ENCODE measurements around the gene SEMA5B. TPM values are rescaled to one million over a fixed set of nuclear protein-coding genes. Genes with fewer than 3 reads are reported as not detected.

SEMA5B gene
- total RNA-seq, 1 experiment from 2014 or later: 22.4 TPM

DNA sequence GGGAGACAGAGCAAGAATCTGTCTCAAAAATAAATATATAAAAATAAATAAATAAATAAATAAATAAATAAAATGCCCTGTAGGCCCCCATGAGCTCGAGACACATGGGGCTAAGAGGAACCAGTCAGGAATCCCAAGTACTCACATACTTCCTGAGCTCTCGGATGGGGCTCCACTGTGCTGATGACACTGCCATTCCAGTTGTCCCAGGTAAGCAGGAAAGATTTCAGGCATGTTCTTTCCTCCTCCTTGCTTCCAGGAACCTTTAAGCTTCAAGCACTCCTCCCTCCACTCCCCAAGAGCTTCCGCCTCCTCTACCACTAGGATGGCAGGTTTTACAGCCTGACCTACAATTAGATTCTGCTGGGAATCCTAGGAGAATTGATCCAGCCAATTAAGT lies 119.3 kb downstream of the SEMA5B start:
- Histone ChIP-seq H3K36me3 (replicated peaks; ENCODE audit: control insufficient read depth, insufficient read depth, low read length) (no peaks in the 10 kb centered on the region), H3K27me3 (ENCODE audit: control insufficient read depth, insufficient read depth, low read length) (no peaks in the 10 kb centered on the region)

GRCh38 chr3:122907471-122907870 lies 120.1 kb downstream of the SEMA5B start:
- no peak overlapping the region for H3K4me3 ChIP-seq (ENCODE audit: insufficient read depth, low read depth, low read length)
- peak; percentile 14 for DNase-seq
- H3K36me3 ChIP-seq (replicated peaks; ENCODE audit: control insufficient read depth, insufficient read depth, low read length): no peaks in the 10 kb centered on the region
- H3K27me3 ChIP-seq (ENCODE audit: control insufficient read depth, insufficient read depth, low read length): no peaks in the 10 kb centered on the region

More for the DNA sequence above, 119.3 kb downstream of the SEMA5B start:
- DNase-seq: peak; percentile 29
- no peak overlapping the region for H3K4me3 ChIP-seq (ENCODE audit: insufficient read depth, low read depth, low read length)

- no peak overlapping the region for H3K4me3 ChIP-seq (ENCODE audit: insufficient read depth, low read depth, low read length)
- no peaks in the 10 kb centered on the region for H3K27me3 ChIP-seq (ENCODE audit: control insufficient read depth, insufficient read depth, low read length)
- no peaks in the 10 kb centered on the region for H3K36me3 ChIP-seq (replicated peaks; ENCODE audit: control insufficient read depth, insufficient read depth, low read length)
- peak; percentile 54 for DNase-seq
These were observed 124.4 kb downstream of the SEMA5B start for GRCh38 chr3:122903171-122903570.

- Histone ChIP-seq H3K4me3 (ENCODE audit: insufficient read depth, low read depth, low read length) (no peak overlapping the region), H3K27me3 (ENCODE audit: control insufficient read depth, insufficient read depth, low read length) (no peaks in the 10 kb centered on the region), H3K36me3 (replicated peaks; ENCODE audit: control insufficient read depth, insufficient read depth, low read length) (no peaks in the 10 kb centered on the region)
- no peak for DNase-seq
These were observed 125.2 kb downstream of the SEMA5B start for GRCh38 chr3:122902326-122902725.

DNA sequence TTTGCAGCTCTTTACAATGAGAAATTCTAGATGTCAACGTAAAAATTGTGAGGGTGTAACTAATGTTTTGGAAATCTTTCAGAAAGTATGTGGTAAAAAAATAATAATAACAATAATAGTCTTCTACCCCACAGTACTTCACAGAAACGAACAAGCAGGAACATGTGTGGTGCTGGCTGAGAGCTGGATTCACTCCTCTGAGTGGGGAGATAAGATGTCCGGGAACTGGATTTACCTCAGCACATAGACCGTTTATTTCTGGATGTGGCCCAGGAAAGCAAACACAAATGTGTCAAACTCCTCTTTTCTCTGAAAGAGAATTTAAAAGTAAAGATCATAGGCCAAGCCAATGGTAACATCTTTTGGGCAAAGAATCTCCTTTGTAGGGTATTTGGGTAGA lies 129.3 kb downstream of the SEMA5B start:
- DNase-seq: no peak
- H3K27me3 ChIP-seq (ENCODE audit: control insufficient read depth, insufficient read depth, low read length): no peaks in the 10 kb centered on the region; the same call in 1 of the 2 replicates
- H3K36me3 ChIP-seq (replicated peaks; ENCODE audit: control insufficient read depth, insufficient read depth, low read length): no peaks in the 10 kb centered on the region
- no peak overlapping the region for H3K4me3 ChIP-seq (ENCODE audit: insufficient read depth, low read depth, low read length)

- no peaks in the 10 kb centered on the region for H3K36me3 ChIP-seq (replicated peaks; ENCODE audit: control insufficient read depth, insufficient read depth, low read length)
- H3K4me3 ChIP-seq (ENCODE audit: insufficient read depth, low read depth, low read length): no peak overlapping the region
- no peaks in the 10 kb centered on the region; the same call in 1 of the 2 replicates for H3K27me3 ChIP-seq (ENCODE audit: control insufficient read depth, insufficient read depth, low read length)
- DNase-seq: no peak
These were observed 133.6 kb downstream of the SEMA5B start for GRCh38 chr3:122893754-122894668.

GRCh38 chr3:122893282-122893681 lies 134.3 kb downstream of the SEMA5B start:
- no peaks in the 10 kb centered on the region; the same call in 1 of the 2 replicates for H3K27me3 ChIP-seq (ENCODE audit: control insufficient read depth, insufficient read depth, low read length)
- no peak overlapping the region for H3K4me3 ChIP-seq (ENCODE audit: insufficient read depth, low read depth, low read length)
- no peak for DNase-seq
- no peaks in the 10 kb centered on the region for H3K36me3 ChIP-seq (replicated peaks; ENCODE audit: control insufficient read depth, insufficient read depth, low read length)

DNA sequence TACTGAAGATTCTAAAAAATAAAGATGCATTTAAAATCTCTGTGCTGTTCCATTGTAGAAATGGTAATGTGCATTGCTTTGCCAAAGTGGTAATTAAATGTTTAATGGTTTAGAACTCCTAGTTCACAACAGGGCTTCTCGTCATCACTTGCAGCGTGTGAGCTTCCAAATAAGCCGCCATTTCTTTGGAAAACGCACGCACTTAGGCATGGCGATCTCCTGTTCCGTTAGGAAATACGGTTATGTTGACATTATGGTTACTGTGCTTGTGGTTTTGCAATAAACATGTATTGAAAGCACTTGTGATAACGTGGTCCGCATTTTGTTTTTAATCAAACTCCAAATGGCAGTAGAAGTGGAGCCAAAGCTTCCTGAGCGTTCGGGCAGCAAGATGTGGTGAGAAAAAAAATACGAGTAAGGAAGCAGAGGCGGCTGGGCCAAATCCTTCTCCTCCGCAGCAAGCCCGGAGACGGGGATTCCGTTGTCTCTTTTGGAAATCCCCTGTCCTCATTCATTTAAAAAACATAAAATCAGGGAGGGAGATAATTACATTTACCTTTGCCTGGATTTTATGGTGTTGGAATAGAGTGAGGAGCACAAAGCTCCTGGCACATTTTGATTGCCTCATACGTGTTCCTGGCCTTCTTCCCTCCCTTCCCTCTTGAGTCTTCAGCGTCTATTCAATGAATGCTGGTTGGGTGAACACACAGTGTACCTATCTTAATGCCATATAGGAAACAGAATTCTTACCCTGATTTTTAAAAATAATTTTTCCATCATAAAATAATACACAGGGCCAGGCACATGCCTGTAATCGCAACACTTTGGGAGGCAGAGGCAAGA lies 135.2 kb downstream of the SEMA5B start:
- H3K27me3 ChIP-seq (ENCODE audit: control insufficient read depth, insufficient read depth, low read length): no peaks in the 10 kb centered on the region; the same call in 1 of the 2 replicates
- no peak for DNase-seq
- no peak overlapping the region for H3K4me3 ChIP-seq (ENCODE audit: insufficient read depth, low read depth, low read length)
- H3K36me3 ChIP-seq (replicated peaks; ENCODE audit: control insufficient read depth, insufficient read depth, low read length): no peaks in the 10 kb centered on the region

GRCh38 chr3:122890720-122891220 lies 136.8 kb downstream of the SEMA5B start:
- no peaks in the 10 kb centered on the region for H3K36me3 ChIP-seq (replicated peaks; ENCODE audit: control insufficient read depth, insufficient read depth, low read length)
- no peaks in the 10 kb centered on the region; the same call in 1 of the 2 replicates for H3K27me3 ChIP-seq (ENCODE audit: control insufficient read depth, insufficient read depth, low read length)
- no peak for DNase-seq
- no peak overlapping the region for H3K4me3 ChIP-seq (ENCODE audit: insufficient read depth, low read depth, low read length)

- H3K4me3 ChIP-seq (ENCODE audit: insufficient read depth, low read depth, low read length): no peak overlapping the region
- no peaks in the 10 kb centered on the region; the same call in 1 of the 2 replicates for H3K27me3 ChIP-seq (ENCODE audit: control insufficient read depth, insufficient read depth, low read length)
- H3K36me3 ChIP-seq (replicated peaks; ENCODE audit: control insufficient read depth, insufficient read depth, low read length): no peaks in the 10 kb centered on the region
- DNase-seq: peak; percentile 58
These were observed 137.4 kb downstream of the SEMA5B start for GRCh38 chr3:122890077-122890719.

GRCh38 chr3:122886946-122887345 lies 140.6 kb downstream of the SEMA5B start:
- Histone ChIP-seq H3K36me3 (replicated peaks; ENCODE audit: control insufficient read depth, insufficient read depth, low read length) (no peaks in the 10 kb centered on the region), H3K4me3 (ENCODE audit: insufficient read depth, low read depth, low read length) (no peak overlapping the region), H3K27me3 (ENCODE audit: control insufficient read depth, insufficient read depth, low read length) (no peaks in the 10 kb centered on the region)
- no peak for DNase-seq

GRCh38 chr3:122886251-122886650 lies 141.3 kb downstream of the SEMA5B start:
- no peak for DNase-seq
- no peaks in the 10 kb centered on the region for H3K27me3 ChIP-seq (ENCODE audit: control insufficient read depth, insufficient read depth, low read length)

DNA sequence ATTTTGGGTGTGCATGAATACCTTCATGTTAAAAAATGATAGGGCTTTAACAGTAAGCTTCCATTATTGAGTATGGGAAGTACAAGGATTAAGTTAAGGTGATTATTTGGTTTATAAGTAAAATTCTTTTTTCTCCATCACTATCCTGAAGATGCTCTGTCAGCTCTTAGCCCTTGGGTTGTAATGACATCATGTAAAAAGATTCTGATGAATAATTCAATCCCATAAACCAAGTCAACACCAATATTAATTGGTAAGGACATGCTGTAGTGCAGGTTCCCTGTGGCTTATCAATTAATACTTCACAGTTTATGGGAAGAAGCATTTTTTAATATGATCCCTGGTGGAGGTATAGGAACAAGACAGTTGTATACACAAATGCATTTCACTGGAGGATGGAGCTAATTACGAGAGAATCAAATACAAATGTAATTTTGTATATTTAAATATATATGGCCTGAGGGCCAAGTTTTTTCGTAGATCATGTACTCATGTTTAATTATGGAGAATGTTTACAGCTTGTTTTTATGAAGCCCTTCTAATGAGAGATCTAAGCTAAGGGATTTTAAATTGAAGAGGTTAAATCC lies 145.1 kb downstream of the SEMA5B start:
- Histone ChIP-seq H3K36me3 (replicated peaks; ENCODE audit: control insufficient read depth, insufficient read depth, low read length) (no peaks in the 10 kb centered on the region), H3K4me3 (ENCODE audit: insufficient read depth, low read depth, low read length) (no peak overlapping the region), H3K27me3 (ENCODE audit: control insufficient read depth, insufficient read depth, low read length) (no peaks in the 10 kb centered on the region)
- DNase-seq: no peak

More at GRCh38 chr3:122886251-122886650, 141.3 kb downstream of the SEMA5B start:
- no peaks in the 10 kb centered on the region for H3K36me3 ChIP-seq (replicated peaks; ENCODE audit: control insufficient read depth, insufficient read depth, low read length)
- no peak overlapping the region for H3K4me3 ChIP-seq (ENCODE audit: insufficient read depth, low read depth, low read length)

- H3K4me3 ChIP-seq (ENCODE audit: insufficient read depth, low read depth, low read length): no peak overlapping the region
- no peaks in the 10 kb centered on the region for H3K36me3 ChIP-seq (replicated peaks; ENCODE audit: control insufficient read depth, insufficient read depth, low read length)
- no peak for DNase-seq
- no peaks in the 10 kb centered on the region for H3K27me3 ChIP-seq (ENCODE audit: control insufficient read depth, insufficient read depth, low read length)
These were observed 146.9 kb downstream of the SEMA5B start for GRCh38 chr3:122880624-122881023.

All from H7 (cell line).